HepG2 (cell line): ENCODE data around the gene CPNE1. TPM values are rescaled to one million over a fixed set of nuclear protein-coding genes. Genes with fewer than 3 reads are reported as not detected.

Source experiments
- AFF4 ChIP-seq: sonication (generic); formaldehyde crosslinking; IDR thresholded peaks from 2 replicates; pipeline ENCODE4 v1.4.0; 2020; ENCODE audit warnings: missing genetic modification reagents
- ARID2 ChIP-seq: sonication (generic); formaldehyde crosslinking; IDR thresholded peaks from 2 replicates; pipeline ENCODE4 v1.8.1; 2022; ENCODE audit warnings: mild to moderate bottlenecking, missing genetic modification reagents, borderline replicate concordance
- CBX5 ChIP-seq: sonication (generic); formaldehyde crosslinking; IDR thresholded peaks from 2 replicates; pipeline ENCODE4 v1.4.0; 2020; ENCODE audit warnings: missing genetic modification reagents, borderline replicate concordance
- CEBPB ChIP-seq: IDR thresholded peaks from 2 replicates; pipeline ENCODE4 v1.6.1; 2011; ENCODE audit warnings: low read depth, low read length, improper control_type of control experiment, borderline replicate concordance
- ESRRA ChIP-seq: sonication (generic); formaldehyde crosslinking; IDR thresholded peaks from 2 replicates; pipeline ENCODE4 v1.5.1; 2020; ENCODE audit warnings: mild to moderate bottlenecking, low read depth, missing genetic modification reagents
- FOXK1 ChIP-seq: sonication (generic); formaldehyde crosslinking; IDR thresholded peaks from 2 replicates; pipeline ENCODE4 v1.4.0; 2020; ENCODE audit warnings: low read depth, missing genetic modification reagents, borderline replicate concordance
- HIC2 ChIP-seq: sonication (generic); formaldehyde crosslinking; IDR thresholded peaks from 2 replicates; pipeline ENCODE4 v1.9.0; 2022; ENCODE audit warnings: low read depth, missing genetic modification reagents
- KLF13 ChIP-seq: sonication (generic); formaldehyde crosslinking; IDR thresholded peaks from 2 replicates; pipeline ENCODE4 v1.4.0; 2020; ENCODE audit warnings: mild to moderate bottlenecking, missing genetic modification reagents
- NFKB2 ChIP-seq: sonication (generic); formaldehyde crosslinking; IDR thresholded peaks from 2 replicates; pipeline ENCODE4 v1.4.0; 2020; ENCODE audit warnings: missing genetic modification reagents, borderline replicate concordance
- POLR2AphosphoS2 ChIP-seq: IDR thresholded peaks from 2 replicates; pipeline ENCODE4 v1.6.1; 2011; ENCODE audit warnings: low read depth, low read length, improper control_type of control experiment
- TBX3 ChIP-seq: fragments of 450-650 bp; IDR thresholded peaks from 2 replicates; pipeline ENCODE4 v1.6.1; 2017; ENCODE audit warnings: antibody characterized with exemption, mild to moderate bottlenecking, inconsistent platforms, borderline replicate concordance
- TCF12 ChIP-seq, 2 experiments: fragments of 450-650 bp in 1 of 2; sonication (generic) in 1 of 2; formaldehyde crosslinking in 1 of 2; IDR thresholded peaks; 2 replicates each; pipeline versions ENCODE4 v1.6.1 to v1.8.0; 2017 to 2022; ENCODE audit warnings: antibody characterized with exemption in 1 of 2, mild to moderate bottlenecking in 1 of 2, missing genetic modification reagents in 1 of 2, moderate library complexity in 1 of 2
- ZBTB26 ChIP-seq: IDR thresholded peaks from 2 replicates; pipeline ENCODE4 v1.6.1; 2016; ENCODE audit warnings: missing compliant biosample characterization, missing genetic modification reagents, borderline replicate concordance
- ZMYM4 ChIP-seq: sonication (generic); formaldehyde crosslinking; IDR thresholded peaks from 2 replicates; pipeline ENCODE4 v1.8.1; 2023; ENCODE audit warnings: mild to moderate bottlenecking, missing genetic modification reagents
- ZNF292 ChIP-seq: sonication (generic); formaldehyde crosslinking; IDR thresholded peaks from 2 replicates; pipeline ENCODE4 v1.8.1; 2022; ENCODE audit warnings: mild to moderate bottlenecking, low read depth, missing genetic modification reagents, borderline replicate concordance
- ZNF335 ChIP-seq: sonication (generic); formaldehyde crosslinking; IDR thresholded peaks from 2 replicates; pipeline ENCODE4 v1.4.0; 2020; ENCODE audit warnings: missing genetic modification reagents
- ZNF501 ChIP-seq: sonication (generic); formaldehyde crosslinking; IDR thresholded peaks from 2 replicates; pipeline ENCODE4 v1.5.1; 2020; ENCODE audit warnings: mild to moderate bottlenecking, moderate library complexity, missing genetic modification reagents
- ZNF562 ChIP-seq: sonication (generic); formaldehyde crosslinking; IDR thresholded peaks from 2 replicates; pipeline ENCODE4 v1.8.0; 2022; ENCODE audit warnings: missing genetic modification reagents, borderline replicate concordance
- ZNF747 ChIP-seq: sonication (generic); formaldehyde crosslinking; IDR thresholded peaks from 2 replicates; pipeline ENCODE4 v1.8.1; 2023; ENCODE audit warnings: missing genetic modification reagents, mild to moderate bottlenecking, borderline replicate concordance
- ZNF850 ChIP-seq: sonication (generic); formaldehyde crosslinking; conservative IDR thresholded peaks from 2 replicates; pipeline ENCODE4 v1.9.0; 2021; ENCODE audit warnings: mild to moderate bottlenecking, missing genetic modification reagents
- polyA plus RNA-seq, 8 experiments: library from polyadenylated mRNA; depleted of rRNA in 3 of 8; stranded (reverse) in 7 of 8; unstranded in 1 of 8; fragments of >200 nt; fragmentation: Illumina TruSeq in 4 of 8; extraction: Trizol in 4 of 8; gene quantifications; 2 replicates each; pipeline versions ENCODE4 v1.2.1 to v1.2.3, GENCODE V29; 2011 to 2016; ENCODE audit warnings: low read depth in 4 of 8, missing spikeins in 1 of 8, mixed read lengths in 1 of 8; ENCODE audit not compliant: insufficient read depth in 1 of 8
- total RNA-seq, 5 experiments: library from RNA; depleted of rRNA; stranded (reverse); fragments of >200 nt; fragmentation: Illumina TruSeq; extraction: Trizol; gene quantifications; 2 replicates each; pipeline ENCODE4 v1.2.3, GENCODE V29; 2016; ENCODE audit warnings: low read depth in 1 of 5

Gene CPNE1
- total and polyA plus RNA-seq, 2 of the 13 experiments (the other 11 are each of a cell fraction or from before 2014, with no cell fraction given), result 408 to 431 TPM

GRCh38 chr20:35619196-35620095 is 45.3 kb downstream of the CPNE1 start (continued):
- TF ChIP-seq TBX3 (no peak), ZMYM4 (CRISPR knock-in tag) (peak; percentile 93), ARID2 (CRISPR knock-in tag) (peak; percentile 94; the same call in 1 of the 2 replicates), ZNF747 (CRISPR knock-in tag) (peak; percentile 68; the same call in 1 of the 2 replicates), NFKB2 (CRISPR knock-in tag) (peak; percentile 96), ZNF850 (CRISPR knock-in tag) (no peak), TCF12 (IDR thresholded peaks at IDR 0.05) (no peak), TCF12 (CRISPR knock-in tag; IDR thresholded peaks at IDR 0.05) (peak; percentile 95; the same call in 1 of the 2 replicates), ZNF292 (CRISPR knock-in tag) (peak; percentile 93), CBX5 (CRISPR knock-in tag) (peak; percentile 89; the same call in 1 of the 2 replicates), FOXK1 (CRISPR knock-in tag) (no peak), POLR2AphosphoS2 (peak; percentile 73; the same call in 1 of the 2 replicates), ZNF562 (no peak), KLF13 (CRISPR knock-in tag) (no peak), HIC2 (CRISPR knock-in tag) (0 out of 2 replicates have a peak, but pooled peaks have one; percentile 42), ESRRA (CRISPR knock-in tag) (peak; percentile 83), CEBPB (no peak), ZNF335 (CRISPR knock-in tag) (0 out of 2 replicates have a peak, but pooled peaks have one; percentile 74), ZBTB26 (CRISPR knock-in tag) (peak; percentile 84), AFF4 (CRISPR knock-in tag) (0 out of 2 replicates have a peak, but pooled peaks have one; percentile 69), ZNF501 (CRISPR knock-in tag) (peak; percentile 94)
